ENCODE results near the gene SH3PXD2A.

SH3PXD2A gene

GRCh38 chr10:103578782-103579382 is 276.5 kb downstream of the SH3PXD2A start:
- H3K4me3 ChIP-seq (ENCODE audit: low read depth in 1 of 2, low read length in 2 of 2), result no peak overlapping the region
- no peak overlapping the region for H3K9ac ChIP-seq (ENCODE audit: low read length)
- no peak overlapping the region for H3K27ac ChIP-seq (ENCODE audit: low read depth, low read length)

GRCh38 chr10:103576862-103577261 is 278.5 kb downstream of the SH3PXD2A start:
- Histone ChIP-seq H3K36me3 (ENCODE audit: insufficient read depth, low read length) (no peaks in the 10 kb centered on the region), H3K9me3 (ENCODE audit: low read length) (no peaks in the 10 kb centered on the region), H3K27ac (ENCODE audit: low read depth, low read length) (no peak overlapping the region), H3K4me1 (ENCODE audit: insufficient read depth, low read length) (peaks cover 7% of the 10 kb centered on the region), H3K4me3 (ENCODE audit: low read depth in 1 of 2, low read length in 2 of 2) (no peak overlapping the region), H3K9ac (ENCODE audit: low read length) (no peak overlapping the region), H3K27me3 (ENCODE audit: control insufficient read depth in 1 of 2, insufficient read depth in 2 of 2, low read length in 2 of 2) (peaks cover 0 to 14% of the 10 kb centered on the region in 2 donors)

More at GRCh38 chr10:103578782-103579382, 276.5 kb downstream of the SH3PXD2A start:
- H3K9me3 ChIP-seq (ENCODE audit: low read length), result no peaks in the 10 kb centered on the region
- H3K36me3 ChIP-seq (ENCODE audit: insufficient read depth, low read length), result no peaks in the 10 kb centered on the region
- H3K4me1 ChIP-seq (ENCODE audit: insufficient read depth, low read length), result peaks cover 7% of the 10 kb centered on the region
- peaks cover 0 to 9% of the 10 kb centered on the region in 2 donors for H3K27me3 ChIP-seq (ENCODE audit: control insufficient read depth in 1 of 2, insufficient read depth in 2 of 2, low read length in 2 of 2)

GRCh38 chr10:103576076-103576471 is 279.3 kb downstream of the SH3PXD2A start:
- no peak overlapping the region for H3K4me3 ChIP-seq (ENCODE audit: low read depth in 1 of 2, low read length in 2 of 2)
- H3K9me3 ChIP-seq (ENCODE audit: low read length), result no peaks in the 10 kb centered on the region
- H3K4me1 ChIP-seq (ENCODE audit: insufficient read depth, low read length), result peaks cover 7% of the 10 kb centered on the region
- peaks cover 0 to 14% of the 10 kb centered on the region in 2 donors for H3K27me3 ChIP-seq (ENCODE audit: control insufficient read depth in 1 of 2, insufficient read depth in 2 of 2, low read length in 2 of 2)
- H3K36me3 ChIP-seq (ENCODE audit: insufficient read depth, low read length), result no peaks in the 10 kb centered on the region
- H3K27ac ChIP-seq (ENCODE audit: low read depth, low read length), result no peak overlapping the region
- H3K9ac ChIP-seq (ENCODE audit: low read length), result no peak overlapping the region

GRCh38 chr10:103575416-103576075 is 279.8 kb downstream of the SH3PXD2A start:
- peaks cover 0 to 10% of the 10 kb centered on the region in 2 donors for H3K27me3 ChIP-seq (ENCODE audit: control insufficient read depth in 1 of 2, insufficient read depth in 2 of 2, low read length in 2 of 2)
- no peaks in the 10 kb centered on the region for H3K36me3 ChIP-seq (ENCODE audit: insufficient read depth, low read length)
- H3K9ac ChIP-seq (ENCODE audit: low read length), result no peak overlapping the region
- H3K27ac ChIP-seq (ENCODE audit: low read depth, low read length), result no peak overlapping the region
- H3K9me3 ChIP-seq (ENCODE audit: low read length), result no peaks in the 10 kb centered on the region
- H3K4me3 ChIP-seq (ENCODE audit: low read depth in 1 of 2, low read length in 2 of 2), result no peak overlapping the region
- H3K4me1 ChIP-seq (ENCODE audit: insufficient read depth, low read length), result peaks cover 7% of the 10 kb centered on the region

- Histone ChIP-seq H3K4me1 (ENCODE audit: insufficient read depth, low read length) (peaks cover 7% of the 10 kb centered on the region), H3K9ac (ENCODE audit: low read length) (no peak overlapping the region), H3K9me3 (ENCODE audit: low read length) (no peaks in the 10 kb centered on the region), H3K4me3 (ENCODE audit: low read depth in 1 of 2, low read length in 2 of 2) (no peak overlapping the region), H3K27me3 (ENCODE audit: control insufficient read depth in 1 of 2, insufficient read depth in 2 of 2, low read length in 2 of 2) (peaks cover 0 to 5% of the 10 kb centered on the region in 2 donors), H3K36me3 (ENCODE audit: insufficient read depth, low read length) (no peaks in the 10 kb centered on the region), H3K27ac (ENCODE audit: low read depth, low read length) (no peak overlapping the region)
These were observed 281.0 kb downstream of the SH3PXD2A start for GRCh38 chr10:103574097-103575061.

- H3K27ac ChIP-seq (ENCODE audit: low read depth, low read length), result no peak overlapping the region
- H3K9ac ChIP-seq (ENCODE audit: low read length), result no peak overlapping the region
- peaks cover 0 to 5% of the 10 kb centered on the region in 2 donors for H3K27me3 ChIP-seq (ENCODE audit: control insufficient read depth in 1 of 2, insufficient read depth in 2 of 2, low read length in 2 of 2)
- H3K9me3 ChIP-seq (ENCODE audit: low read length), result no peaks in the 10 kb centered on the region
- H3K36me3 ChIP-seq (ENCODE audit: insufficient read depth, low read length), result no peaks in the 10 kb centered on the region
- H3K4me3 ChIP-seq (ENCODE audit: low read depth in 1 of 2, low read length in 2 of 2), result no peak overlapping the region
- peaks cover 7% of the 10 kb centered on the region for H3K4me1 ChIP-seq (ENCODE audit: insufficient read depth, low read length)
These were observed 282.2 kb downstream of the SH3PXD2A start for GRCh38 chr10:103573205-103573487.

- no peak overlapping the region for H3K27ac ChIP-seq (ENCODE audit: low read depth, low read length)
- H3K9ac ChIP-seq (ENCODE audit: low read length), result no peak overlapping the region
- H3K4me3 ChIP-seq (ENCODE audit: low read depth in 1 of 2, low read length in 2 of 2), result no peak overlapping the region
- H3K9me3 ChIP-seq (ENCODE audit: low read length), result no peaks in the 10 kb centered on the region
- H3K36me3 ChIP-seq (ENCODE audit: insufficient read depth, low read length), result no peaks in the 10 kb centered on the region
- H3K27me3 ChIP-seq (ENCODE audit: control insufficient read depth in 1 of 2, insufficient read depth in 2 of 2, low read length in 2 of 2), result peaks cover 0 to 5% of the 10 kb centered on the region in 2 donors
- peaks cover 7% of the 10 kb centered on the region for H3K4me1 ChIP-seq (ENCODE audit: insufficient read depth, low read length)
These were observed 282.8 kb downstream of the SH3PXD2A start for GRCh38 chr10:103572347-103573204.

- H3K27me3 ChIP-seq (ENCODE audit: control insufficient read depth in 1 of 2, insufficient read depth in 2 of 2, low read length in 2 of 2), result peaks cover 0 to 5% of the 10 kb centered on the region in 2 donors
- H3K4me1 ChIP-seq (ENCODE audit: insufficient read depth, low read length), result peaks cover 7% of the 10 kb centered on the region
- H3K9me3 ChIP-seq (ENCODE audit: low read length), result no peaks in the 10 kb centered on the region
- no peak overlapping the region for H3K27ac ChIP-seq (ENCODE audit: low read depth, low read length)
- no peak overlapping the region for H3K4me3 ChIP-seq (ENCODE audit: low read depth in 1 of 2, low read length in 2 of 2)
- no peaks in the 10 kb centered on the region for H3K36me3 ChIP-seq (ENCODE audit: insufficient read depth, low read length)
- H3K9ac ChIP-seq (ENCODE audit: low read length), result no peak overlapping the region
These were observed 283.8 kb downstream of the SH3PXD2A start for GRCh38 chr10:103571656-103571975.

- no peak overlapping the region for H3K4me3 ChIP-seq (ENCODE audit: low read depth in 1 of 2, low read length in 2 of 2)
- H3K27ac ChIP-seq (ENCODE audit: low read depth, low read length), result no peak overlapping the region
- no peaks in the 10 kb centered on the region for H3K36me3 ChIP-seq (ENCODE audit: insufficient read depth, low read length)
These were observed 284.3 kb downstream of the SH3PXD2A start for GRCh38 chr10:103570844-103571655.

GRCh38 chr10:103569896-103570295 is 285.5 kb downstream of the SH3PXD2A start:
- no peaks in the 10 kb centered on the region for H3K4me1 ChIP-seq (ENCODE audit: insufficient read depth, low read length)
- H3K9ac ChIP-seq (ENCODE audit: low read length), result no peak overlapping the region
- no peak overlapping the region for H3K27ac ChIP-seq (ENCODE audit: low read depth, low read length)
- no peaks in the 10 kb centered on the region for H3K9me3 ChIP-seq (ENCODE audit: low read length)
- H3K4me3 ChIP-seq (ENCODE audit: low read depth in 1 of 2, low read length in 2 of 2), result no peak overlapping the region
- H3K36me3 ChIP-seq (ENCODE audit: insufficient read depth, low read length), result no peaks in the 10 kb centered on the region
- peaks cover 0 to 5% of the 10 kb centered on the region in 2 donors for H3K27me3 ChIP-seq (ENCODE audit: control insufficient read depth in 1 of 2, insufficient read depth in 2 of 2, low read length in 2 of 2)

More at GRCh38 chr10:103570844-103571655, 284.3 kb downstream of the SH3PXD2A start:
- peaks cover 0 to 5% of the 10 kb centered on the region in 2 donors for H3K27me3 ChIP-seq (ENCODE audit: control insufficient read depth in 1 of 2, insufficient read depth in 2 of 2, low read length in 2 of 2)
- peaks cover 7% of the 10 kb centered on the region for H3K4me1 ChIP-seq (ENCODE audit: insufficient read depth, low read length)
- no peaks in the 10 kb centered on the region for H3K9me3 ChIP-seq (ENCODE audit: low read length)
- H3K9ac ChIP-seq (ENCODE audit: low read length), result no peak overlapping the region

Data from muscle layer of colon (tissue), 2 donors.